ENCODE results near the gene FAM81A.
"Not testable (repeated sequence)": the region's sequence is repeated elsewhere in the genome, so short reads cannot be mapped to it uniquely, and the experiment has no call there.

Gene FAM81A

GRCh38 chr15:59516655-59517461, 78.9 kb downstream of the FAM81A start:
- no peak for DNase-seq (ENCODE audit: low read depth)
- no peak overlapping the region for H3K4me3 ChIP-seq (ENCODE audit: low read depth, low read length)
- TF ChIP-seq, protein P1, sequence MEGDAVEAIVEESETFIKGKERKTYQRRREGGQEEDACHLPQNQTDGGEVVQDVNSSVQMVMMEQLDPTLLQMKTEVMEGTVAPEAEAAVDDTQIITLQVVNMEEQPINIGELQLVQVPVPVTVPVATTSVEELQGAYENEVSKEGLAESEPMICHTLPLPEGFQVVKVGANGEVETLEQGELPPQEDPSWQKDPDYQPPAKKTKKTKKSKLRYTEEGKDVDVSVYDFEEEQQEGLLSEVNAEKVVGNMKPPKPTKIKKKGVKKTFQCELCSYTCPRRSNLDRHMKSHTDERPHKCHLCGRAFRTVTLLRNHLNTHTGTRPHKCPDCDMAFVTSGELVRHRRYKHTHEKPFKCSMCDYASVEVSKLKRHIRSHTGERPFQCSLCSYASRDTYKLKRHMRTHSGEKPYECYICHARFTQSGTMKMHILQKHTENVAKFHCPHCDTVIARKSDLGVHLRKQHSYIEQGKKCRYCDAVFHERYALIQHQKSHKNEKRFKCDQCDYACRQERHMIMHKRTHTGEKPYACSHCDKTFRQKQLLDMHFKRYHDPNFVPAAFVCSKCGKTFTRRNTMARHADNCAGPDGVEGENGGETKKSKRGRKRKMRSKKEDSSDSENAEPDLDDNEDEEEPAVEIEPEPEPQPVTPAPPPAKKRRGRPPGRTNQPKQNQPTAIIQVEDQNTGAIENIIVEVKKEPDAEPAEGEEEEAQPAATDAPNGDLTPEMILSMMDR (IDR thresholded peaks at IDR 0.05; ENCODE audit: control insufficient read depth, extremely low read depth, insufficient read depth), result no peak

- TF ChIP-seq, protein P1 (IDR thresholded peaks at IDR 0.05; ENCODE audit: control insufficient read depth, extremely low read depth, insufficient read depth), result no peak
- DNase-seq (ENCODE audit: low read depth), result no peak
- no peak overlapping the region for H3K4me3 ChIP-seq (ENCODE audit: low read depth, low read length)
Observed at GRCh38 chr15:59519329-59519728, 81.3 kb downstream of the FAM81A start.

GRCh38 chr15:59521443-59521842, 83.5 kb downstream of the FAM81A start:
- DNase-seq (ENCODE audit: low read depth), result no peak
- H3K4me3 ChIP-seq (ENCODE audit: low read depth, low read length), result no peak overlapping the region
- TF ChIP-seq, protein P1 (IDR thresholded peaks at IDR 0.05; ENCODE audit: control insufficient read depth, extremely low read depth, insufficient read depth), result no peak

GRCh38 chr15:59522988-59523461, 85.0 kb downstream of the FAM81A start:
- TF ChIP-seq, protein P1 (IDR thresholded peaks at IDR 0.05; ENCODE audit: control insufficient read depth, extremely low read depth, insufficient read depth), result no peak
- no peak for DNase-seq (ENCODE audit: low read depth)
- H3K4me3 ChIP-seq (ENCODE audit: low read depth, low read length), result no peak overlapping the region

- H3K4me3 ChIP-seq (ENCODE audit: low read depth, low read length), result no peak overlapping the region
- no peak for DNase-seq (ENCODE audit: low read depth)
- TF ChIP-seq, protein P1 (IDR thresholded peaks at IDR 0.05; ENCODE audit: control insufficient read depth, extremely low read depth, insufficient read depth), result no peak
Observed at GRCh38 chr15:59523702-59524101, 85.7 kb downstream of the FAM81A start.

GRCh38 chr15:59524331-59524731, 86.3 kb downstream of the FAM81A start:
- DNase-seq (ENCODE audit: low read depth), result no peak
- no peak overlapping the region for H3K4me3 ChIP-seq (ENCODE audit: low read depth, low read length)
- TF ChIP-seq, protein P1 (IDR thresholded peaks at IDR 0.05; ENCODE audit: control insufficient read depth, extremely low read depth, insufficient read depth), result no peak

DNA sequence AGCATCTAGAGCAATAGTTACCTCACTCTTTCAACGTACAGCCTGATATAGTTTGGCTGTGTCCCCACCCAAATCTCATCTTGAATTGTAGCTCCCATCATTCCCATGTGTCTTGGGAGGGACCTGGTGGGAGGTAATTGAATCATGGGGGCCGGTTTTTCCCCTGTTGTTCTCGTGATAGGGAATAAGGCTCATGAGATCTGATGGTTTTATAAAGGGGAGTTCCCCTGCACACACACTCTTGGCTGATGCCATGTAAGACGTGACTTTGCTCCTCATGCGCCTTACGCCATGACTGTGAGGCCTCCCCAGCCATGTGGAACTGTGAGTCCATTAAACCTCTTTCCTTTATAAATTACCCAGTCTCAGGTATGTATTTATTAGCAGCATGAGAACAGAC, 88.5 kb downstream of the FAM81A start:
- DNase-seq (ENCODE audit: low read depth); H3K4me3 ChIP-seq (ENCODE audit: low read depth, low read length): not testable (repeated sequence)

Data from LNCaP clone FGC (cell line).